Adrenal gland (tissue), 5 donors: ENCODE data around the gene NIPA2.

Experiments
- POLR2A ChIP-seq, 2 donors: fragments of 450-650 bp; IDR thresholded peaks; one replicate each; pipeline ENCODE4 v1.6.1; 2017; ENCODE audit warnings: antibody characterized with exemption in 2 of 2, mild to moderate bottlenecking in 2 of 2, moderate library complexity in 1 of 2
- TF ChIP-seq, protein P1 (sequence below), 6 experiments: fragments of 450-650 bp in 4 of 6; fragments of 200-600 bp in 2 of 6; sonication (generic) in 1 of 6; IDR thresholded peaks; 1 replicate in 5 of 6; 2 replicates in 1 of 6; pipeline versions ENCODE4 v1.5.1 to v1.8.0; 2016 to 2021; ENCODE audit warnings: antibody characterized with exemption in 6 of 6, mild to moderate bottlenecking in 2 of 6, moderate library complexity in 1 of 6
- donor health status: DM: no; HTN: no; CAD: no.

DNA sequence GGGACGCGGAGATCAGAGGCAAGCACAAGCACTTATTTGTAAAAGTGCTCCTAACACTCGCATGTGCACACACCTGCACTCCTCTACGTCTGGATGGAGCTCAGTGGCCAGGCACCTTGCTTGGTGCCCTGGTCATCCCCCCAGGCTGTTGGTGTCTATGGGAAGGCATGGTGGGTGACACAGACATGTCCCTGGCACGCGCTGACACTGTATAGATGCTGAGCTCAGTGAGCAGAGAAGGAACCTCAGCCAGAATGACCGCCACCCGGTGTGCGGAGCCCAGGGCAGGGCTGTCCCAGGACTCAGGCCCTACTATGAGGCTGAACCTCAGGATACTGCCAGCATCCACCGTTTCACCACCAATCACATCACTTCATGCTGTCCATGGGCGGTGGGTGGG lies 64.5 kb downstream of the NIPA2 start:
- TF ChIP-seq, protein P1, sequence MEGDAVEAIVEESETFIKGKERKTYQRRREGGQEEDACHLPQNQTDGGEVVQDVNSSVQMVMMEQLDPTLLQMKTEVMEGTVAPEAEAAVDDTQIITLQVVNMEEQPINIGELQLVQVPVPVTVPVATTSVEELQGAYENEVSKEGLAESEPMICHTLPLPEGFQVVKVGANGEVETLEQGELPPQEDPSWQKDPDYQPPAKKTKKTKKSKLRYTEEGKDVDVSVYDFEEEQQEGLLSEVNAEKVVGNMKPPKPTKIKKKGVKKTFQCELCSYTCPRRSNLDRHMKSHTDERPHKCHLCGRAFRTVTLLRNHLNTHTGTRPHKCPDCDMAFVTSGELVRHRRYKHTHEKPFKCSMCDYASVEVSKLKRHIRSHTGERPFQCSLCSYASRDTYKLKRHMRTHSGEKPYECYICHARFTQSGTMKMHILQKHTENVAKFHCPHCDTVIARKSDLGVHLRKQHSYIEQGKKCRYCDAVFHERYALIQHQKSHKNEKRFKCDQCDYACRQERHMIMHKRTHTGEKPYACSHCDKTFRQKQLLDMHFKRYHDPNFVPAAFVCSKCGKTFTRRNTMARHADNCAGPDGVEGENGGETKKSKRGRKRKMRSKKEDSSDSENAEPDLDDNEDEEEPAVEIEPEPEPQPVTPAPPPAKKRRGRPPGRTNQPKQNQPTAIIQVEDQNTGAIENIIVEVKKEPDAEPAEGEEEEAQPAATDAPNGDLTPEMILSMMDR (IDR thresholded peaks at IDR 0.05) = no peak
- no peak for TF ChIP-seq POLR2A (IDR thresholded peaks at IDR 0.05)
